WTC11 (cell line): ENCODE measurements around the gene RXRB. TPM values are rescaled to one million over a fixed set of nuclear protein-coding genes. Genes with fewer than 3 reads are reported as not detected.
"Not testable (repeated sequence)": the region's sequence is repeated elsewhere in the genome, so short reads cannot be mapped to it uniquely, and the experiment has no call there.

ENCODE experiments used
- ATAC-seq: fragments of 200-7000 bp; cut with Tn5 transposase; 2 replicates; pipeline ENCODE4 v1.10.0; 2021; ENCODE audit warnings: mild to moderate bottlenecking, moderate library complexity
- CTCF ChIA-PET: fragments of 300-600 bp; sonication (Branson Sonifier 250); formaldehyde crosslinking; loops from one replicate; lab custom pipeline; 2021; ENCODE audit warnings: antibody characterized with exemption; lab: Charles Lee
- POLR2A ChIA-PET: fragments of 350-600 bp; sonication (Branson Sonifier 250); formaldehyde crosslinking; loops from one replicate; lab custom pipeline; 2021; ENCODE audit warnings: antibody characterized with exemption; lab: Charles Lee
- DNase-seq: peaks from one replicate; pipeline ENCODE4 v3.0.0; 2021; ENCODE audit warnings: low spot score
- H3K27ac Mint-ChIP-seq: 2 replicates; pipeline ENCODE4 v1.8.0; 2021; ENCODE audit warnings: mixed read lengths
- H3K27me3 Mint-ChIP-seq: 2 replicates; pipeline ENCODE4 v1.8.0; 2021; ENCODE audit warnings: low read depth, mild to moderate bottlenecking, moderate library complexity, mixed read lengths
- H3K36me3 Mint-ChIP-seq: 2 replicates; pipeline ENCODE4 v1.8.0; 2021; ENCODE audit warnings: mixed read lengths
- H3K4me1 Mint-ChIP-seq: 2 replicates; pipeline ENCODE4 v1.8.0; 2022; ENCODE audit warnings: mixed read lengths
- H3K4me3 Mint-ChIP-seq: 2 replicates; pipeline ENCODE4 v1.8.0; 2021; ENCODE audit warnings: mild to moderate bottlenecking, moderate library complexity, mixed read lengths
- H3K9me3 Mint-ChIP-seq: 2 replicates; pipeline ENCODE4 v1.8.0; 2021; ENCODE audit warnings: mixed read lengths
- ESRRA ChIP-seq: sonication (generic); formaldehyde crosslinking; IDR thresholded peaks from 2 replicates; pipeline ENCODE4 v1.8.1; 2022; ENCODE audit warnings: mild to moderate bottlenecking, missing genetic modification reagents, borderline replicate concordance
- HMGA2 ChIP-seq: fragments of 250-450 bp; sonication (Bioruptor Pico); IDR thresholded peaks from 2 replicates; pipeline ENCODE4 v1.4.0; 2021; ENCODE audit warnings: mild to moderate bottlenecking, moderate library complexity
- MXD4 ChIP-seq: fragments of 250-450 bp; sonication (Bioruptor Pico); IDR thresholded peaks from 2 replicates; pipeline ENCODE4 v1.8.0; 2021; ENCODE audit warnings: mild to moderate bottlenecking, moderate library complexity, borderline replicate concordance
- ZNF121 ChIP-seq: sonication (generic); formaldehyde crosslinking; IDR thresholded peaks from 2 replicates; pipeline ENCODE4 v1.8.0; 2023; ENCODE audit warnings: missing genetic modification reagents
- ZNF263 ChIP-seq: sonication (generic); formaldehyde crosslinking; IDR thresholded peaks from 2 replicates; pipeline ENCODE4 v1.8.1; 2022; ENCODE audit warnings: low read depth, mild to moderate bottlenecking, moderate library complexity, missing genetic modification reagents
- ZNF317 ChIP-seq: sonication (generic); formaldehyde crosslinking; IDR thresholded peaks from 2 replicates; pipeline ENCODE4 v1.8.1; 2023; ENCODE audit warnings: low read depth, mild to moderate bottlenecking, moderate library complexity, missing genetic modification reagents, borderline replicate concordance
- ZNF416 ChIP-seq: fragments of 250-450 bp; sonication (Bioruptor Pico); IDR thresholded peaks from 2 replicates; pipeline ENCODE4 v1.9.0; 2021; ENCODE audit warnings: mild to moderate bottlenecking, inconsistent platforms
- ZNF671 ChIP-seq: fragments of 250-450 bp; sonication (Bioruptor Pico); IDR thresholded peaks from 2 replicates; pipeline ENCODE4 v1.8.0; 2021; ENCODE audit warnings: mild to moderate bottlenecking
- total RNA-seq: library from RNA; stranded (reverse); gene quantifications from 3 replicates; pipeline ENCODE4 v1.2.3, GENCODE V29; 2021
- TF ChIP-seq, protein P1 (sequence below): sonication (generic); formaldehyde crosslinking; IDR thresholded peaks from 2 replicates; pipeline ENCODE4 v1.8.1; 2023; ENCODE audit warnings: mild to moderate bottlenecking, moderate library complexity, missing genetic modification reagents
- TF ChIP-seq, protein P2 (sequence below): sonication (generic); formaldehyde crosslinking; IDR thresholded peaks from 2 replicates; pipeline ENCODE4 v1.8.1; 2022; ENCODE audit warnings: mild to moderate bottlenecking, missing genetic modification reagents, moderate library complexity, borderline replicate concordance
- TF ChIP-seq, protein P3 (sequence below): sonication (generic); formaldehyde crosslinking; IDR thresholded peaks from 2 replicates; pipeline ENCODE4 v1.8.0; 2022; ENCODE audit warnings: mild to moderate bottlenecking, missing genetic modification reagents
- TF ChIP-seq, protein P4 (sequence below): fragments of 250-450 bp; sonication (Bioruptor Pico); IDR thresholded peaks from 2 replicates; pipeline ENCODE4 v1.9.0; 2021; ENCODE audit warnings: mild to moderate bottlenecking, borderline replicate concordance
- TF ChIP-seq, protein P5 (sequence below): sonication (generic); formaldehyde crosslinking; IDR thresholded peaks from 2 replicates; pipeline ENCODE4 v1.8.0; 2022; ENCODE audit warnings: missing genetic modification reagents
- TF ChIP-seq, protein P6 (sequence below): fragments of 250-450 bp; sonication (Bioruptor Pico); IDR thresholded peaks from 2 replicates; pipeline ENCODE4 v1.9.0; 2021; ENCODE audit warnings: mild to moderate bottlenecking
- TF ChIP-seq, protein P7 (sequence below): sonication (generic); formaldehyde crosslinking; IDR thresholded peaks from 2 replicates; pipeline ENCODE4 v1.8.1; 2022; ENCODE audit warnings: low read depth, mild to moderate bottlenecking, moderate library complexity, missing genetic modification reagents, borderline replicate concordance

The RXRB gene
- total RNA-seq, 1 experiment from 2014 or later = 24.5 TPM

DNA sequence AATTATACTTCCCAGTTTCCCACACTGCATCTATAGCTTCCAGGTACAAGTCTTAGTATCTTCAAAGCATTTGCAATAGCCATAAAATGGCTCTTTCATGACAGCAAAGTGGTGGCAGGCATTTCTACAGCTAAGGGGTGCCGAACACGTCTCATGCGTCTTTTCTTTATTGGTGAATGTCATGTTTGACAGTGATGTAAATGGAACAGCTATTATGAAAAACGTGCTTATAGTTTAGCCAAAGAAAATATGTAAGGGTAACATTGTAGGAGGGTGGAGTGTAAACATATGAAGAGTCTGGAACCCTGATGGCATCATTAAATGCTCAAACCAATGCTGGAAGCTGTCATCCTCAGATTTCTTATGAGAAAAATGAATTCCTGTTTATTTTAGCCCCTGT, 46.1 kb downstream of the RXRB start (continued):
- TF ChIP-seq, protein P1, sequence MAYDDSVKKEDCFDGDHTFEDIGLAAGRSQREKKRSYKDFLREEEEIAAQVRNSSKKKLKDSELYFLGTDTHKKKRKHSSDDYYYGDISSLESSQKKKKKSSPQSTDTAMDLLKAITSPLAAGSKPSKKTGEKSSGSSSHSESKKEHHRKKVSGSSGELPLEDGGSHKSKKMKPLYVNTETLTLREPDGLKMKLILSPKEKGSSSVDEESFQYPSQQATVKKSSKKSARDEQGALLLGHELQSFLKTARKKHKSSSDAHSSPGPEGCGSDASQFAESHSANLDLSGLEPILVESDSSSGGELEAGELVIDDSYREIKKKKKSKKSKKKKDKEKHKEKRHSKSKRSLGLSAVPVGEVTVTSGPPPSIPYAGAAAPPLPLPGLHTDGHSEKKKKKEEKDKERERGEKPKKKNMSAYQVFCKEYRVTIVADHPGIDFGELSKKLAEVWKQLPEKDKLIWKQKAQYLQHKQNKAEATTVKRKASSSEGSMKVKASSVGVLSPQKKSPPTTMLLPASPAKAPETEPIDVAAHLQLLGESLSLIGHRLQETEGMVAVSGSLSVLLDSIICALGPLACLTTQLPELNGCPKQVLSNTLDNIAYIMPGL = no peak
- TF ChIP-seq, protein P2, sequence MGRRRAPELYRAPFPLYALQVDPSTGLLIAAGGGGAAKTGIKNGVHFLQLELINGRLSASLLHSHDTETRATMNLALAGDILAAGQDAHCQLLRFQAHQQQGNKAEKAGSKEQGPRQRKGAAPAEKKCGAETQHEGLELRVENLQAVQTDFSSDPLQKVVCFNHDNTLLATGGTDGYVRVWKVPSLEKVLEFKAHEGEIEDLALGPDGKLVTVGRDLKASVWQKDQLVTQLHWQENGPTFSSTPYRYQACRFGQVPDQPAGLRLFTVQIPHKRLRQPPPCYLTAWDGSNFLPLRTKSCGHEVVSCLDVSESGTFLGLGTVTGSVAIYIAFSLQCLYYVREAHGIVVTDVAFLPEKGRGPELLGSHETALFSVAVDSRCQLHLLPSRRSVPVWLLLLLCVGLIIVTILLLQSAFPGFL (CRISPR knock-in tag) = no peak
- no peak for TF ChIP-seq ZNF263
- TF ChIP-seq, protein P3, sequence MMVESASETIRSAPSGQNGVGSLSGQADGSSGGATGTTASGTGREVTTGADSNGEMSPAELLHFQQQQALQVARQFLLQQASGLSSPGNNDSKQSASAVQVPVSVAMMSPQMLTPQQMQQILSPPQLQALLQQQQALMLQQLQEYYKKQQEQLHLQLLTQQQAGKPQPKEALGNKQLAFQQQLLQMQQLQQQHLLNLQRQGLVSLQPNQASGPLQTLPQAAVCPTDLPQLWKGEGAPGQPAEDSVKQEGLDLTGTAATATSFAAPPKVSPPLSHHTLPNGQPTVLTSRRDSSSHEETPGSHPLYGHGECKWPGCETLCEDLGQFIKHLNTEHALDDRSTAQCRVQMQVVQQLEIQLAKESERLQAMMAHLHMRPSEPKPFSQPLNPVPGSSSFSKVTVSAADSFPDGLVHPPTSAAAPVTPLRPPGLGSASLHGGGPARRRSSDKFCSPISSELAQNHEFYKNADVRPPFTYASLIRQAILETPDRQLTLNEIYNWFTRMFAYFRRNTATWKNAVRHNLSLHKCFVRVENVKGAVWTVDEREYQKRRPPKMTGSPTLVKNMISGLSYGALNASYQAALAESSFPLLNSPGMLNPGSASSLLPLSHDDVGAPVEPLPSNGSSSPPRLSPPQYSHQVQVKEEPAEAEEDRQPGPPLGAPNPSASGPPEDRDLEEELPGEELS (CRISPR knock-in tag) = no peak
- TF ChIP-seq, protein P4, sequence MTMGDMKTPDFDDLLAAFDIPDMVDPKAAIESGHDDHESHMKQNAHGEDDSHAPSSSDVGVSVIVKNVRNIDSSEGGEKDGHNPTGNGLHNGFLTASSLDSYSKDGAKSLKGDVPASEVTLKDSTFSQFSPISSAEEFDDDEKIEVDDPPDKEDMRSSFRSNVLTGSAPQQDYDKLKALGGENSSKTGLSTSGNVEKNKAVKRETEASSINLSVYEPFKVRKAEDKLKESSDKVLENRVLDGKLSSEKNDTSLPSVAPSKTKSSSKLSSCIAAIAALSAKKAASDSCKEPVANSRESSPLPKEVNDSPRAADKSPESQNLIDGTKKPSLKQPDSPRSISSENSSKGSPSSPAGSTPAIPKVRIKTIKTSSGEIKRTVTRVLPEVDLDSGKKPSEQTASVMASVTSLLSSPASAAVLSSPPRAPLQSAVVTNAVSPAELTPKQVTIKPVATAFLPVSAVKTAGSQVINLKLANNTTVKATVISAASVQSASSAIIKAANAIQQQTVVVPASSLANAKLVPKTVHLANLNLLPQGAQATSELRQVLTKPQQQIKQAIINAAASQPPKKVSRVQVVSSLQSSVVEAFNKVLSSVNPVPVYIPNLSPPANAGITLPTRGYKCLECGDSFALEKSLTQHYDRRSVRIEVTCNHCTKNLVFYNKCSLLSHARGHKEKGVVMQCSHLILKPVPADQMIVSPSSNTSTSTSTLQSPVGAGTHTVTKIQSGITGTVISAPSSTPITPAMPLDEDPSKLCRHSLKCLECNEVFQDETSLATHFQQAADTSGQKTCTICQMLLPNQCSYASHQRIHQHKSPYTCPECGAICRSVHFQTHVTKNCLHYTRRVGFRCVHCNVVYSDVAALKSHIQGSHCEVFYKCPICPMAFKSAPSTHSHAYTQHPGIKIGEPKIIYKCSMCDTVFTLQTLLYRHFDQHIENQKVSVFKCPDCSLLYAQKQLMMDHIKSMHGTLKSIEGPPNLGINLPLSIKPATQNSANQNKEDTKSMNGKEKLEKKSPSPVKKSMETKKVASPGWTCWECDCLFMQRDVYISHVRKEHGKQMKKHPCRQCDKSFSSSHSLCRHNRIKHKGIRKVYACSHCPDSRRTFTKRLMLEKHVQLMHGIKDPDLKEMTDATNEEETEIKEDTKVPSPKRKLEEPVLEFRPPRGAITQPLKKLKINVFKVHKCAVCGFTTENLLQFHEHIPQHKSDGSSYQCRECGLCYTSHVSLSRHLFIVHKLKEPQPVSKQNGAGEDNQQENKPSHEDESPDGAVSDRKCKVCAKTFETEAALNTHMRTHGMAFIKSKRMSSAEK (CRISPR knock-in tag) = no peak

DNA sequence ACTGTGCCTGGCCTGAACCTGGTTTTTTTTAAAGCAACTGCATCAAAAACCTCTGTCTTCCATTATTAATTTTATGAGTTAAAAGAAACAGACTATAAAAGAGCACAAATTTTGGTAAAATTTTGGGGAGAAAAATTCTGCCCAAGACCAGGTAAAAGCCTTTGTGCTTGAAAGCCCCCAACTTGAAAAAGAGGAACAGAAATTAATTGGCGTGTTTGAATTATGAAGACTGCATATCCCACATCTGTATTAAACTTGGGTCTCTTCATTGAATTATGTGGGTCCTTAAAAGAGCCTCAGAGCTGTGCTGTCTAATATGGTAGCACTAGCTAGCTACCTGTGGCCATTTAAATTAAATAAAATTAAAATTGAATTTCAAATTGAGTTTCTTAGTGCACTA, 49.4 kb downstream of the RXRB start:
- CTCF ChIA-PET = interaction anchor here (2.8 kb wide), 1 partner anchor 10 kb away, joined by 16 read pairs; no protein-coding TSS in a partner anchor

DNA sequence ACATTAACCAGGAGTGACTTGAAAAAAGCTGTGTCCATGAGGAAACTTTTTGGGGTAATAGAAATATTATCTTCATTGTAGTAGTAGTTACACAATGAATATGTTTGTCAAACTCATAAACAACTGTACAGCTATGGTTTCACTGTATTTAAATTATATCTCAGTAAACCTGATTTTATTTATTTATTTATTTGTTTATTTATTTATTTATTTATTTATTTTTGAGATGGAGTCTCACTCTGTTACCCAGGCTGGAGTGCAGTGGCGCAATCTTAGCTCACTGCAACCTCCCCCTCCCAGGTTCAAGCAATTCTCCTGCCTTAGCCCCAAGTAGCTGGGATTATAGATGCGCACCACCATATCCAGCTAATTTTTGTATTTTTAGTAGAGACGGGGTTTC, 49.9 kb downstream of the RXRB start:
- ChIA-PET CTCF (interaction anchor here (1.0 to 2.8 kb wide), 4 partner anchors 10 to 33 kb away, joined by 3 to 16 read pairs (median 6); no protein-coding TSS in a partner anchor), POLR2A (interaction anchor here (0.5 to 1.2 kb wide), 2 partner anchors 105 to 150 kb away, joined by 3 to 4 read pairs; no protein-coding TSS in a partner anchor)
- DNase-seq, ATAC-seq, H3K27ac Mint-ChIP-seq, H3K4me3 Mint-ChIP-seq: not testable (repeated sequence)
- peaks cover 13% of the 10 kb centered on the region for H3K9me3 Mint-ChIP-seq
- H3K27me3 Mint-ChIP-seq = peaks cover 13% of the 10 kb centered on the region
- H3K36me3 Mint-ChIP-seq = peaks cover 12% of the 10 kb centered on the region
- peaks cover 21% of the 10 kb centered on the region for H3K4me1 Mint-ChIP-seq

More for the DNA sequence above, 49.4 kb downstream of the RXRB start:
- Mint-ChIP-seq H3K4me1 (peaks cover 21% of the 10 kb centered on the region), H3K27me3 (peaks cover 13% of the 10 kb centered on the region), H3K9me3 (peaks cover 13% of the 10 kb centered on the region), H3K4me3 (no peak overlapping the region), H3K27ac (no peak overlapping the region), H3K36me3 (peaks cover 12% of the 10 kb centered on the region)
- POLR2A ChIA-PET = no interaction called here
- DNase-seq (no peak), ATAC-seq (no peak)
- TF ChIP-seq MXD4 (CRISPR knock-in tag) = no peak
- no peak for TF ChIP-seq ZNF671 (CRISPR knock-in tag)
- TF ChIP-seq ZNF416 = no peak
- TF ChIP-seq HMGA2 = no peak
- TF ChIP-seq ZNF121 (CRISPR knock-in tag) = no peak
- TF ChIP-seq ZNF317 (CRISPR knock-in tag) = no peak
- TF ChIP-seq, protein P5, sequence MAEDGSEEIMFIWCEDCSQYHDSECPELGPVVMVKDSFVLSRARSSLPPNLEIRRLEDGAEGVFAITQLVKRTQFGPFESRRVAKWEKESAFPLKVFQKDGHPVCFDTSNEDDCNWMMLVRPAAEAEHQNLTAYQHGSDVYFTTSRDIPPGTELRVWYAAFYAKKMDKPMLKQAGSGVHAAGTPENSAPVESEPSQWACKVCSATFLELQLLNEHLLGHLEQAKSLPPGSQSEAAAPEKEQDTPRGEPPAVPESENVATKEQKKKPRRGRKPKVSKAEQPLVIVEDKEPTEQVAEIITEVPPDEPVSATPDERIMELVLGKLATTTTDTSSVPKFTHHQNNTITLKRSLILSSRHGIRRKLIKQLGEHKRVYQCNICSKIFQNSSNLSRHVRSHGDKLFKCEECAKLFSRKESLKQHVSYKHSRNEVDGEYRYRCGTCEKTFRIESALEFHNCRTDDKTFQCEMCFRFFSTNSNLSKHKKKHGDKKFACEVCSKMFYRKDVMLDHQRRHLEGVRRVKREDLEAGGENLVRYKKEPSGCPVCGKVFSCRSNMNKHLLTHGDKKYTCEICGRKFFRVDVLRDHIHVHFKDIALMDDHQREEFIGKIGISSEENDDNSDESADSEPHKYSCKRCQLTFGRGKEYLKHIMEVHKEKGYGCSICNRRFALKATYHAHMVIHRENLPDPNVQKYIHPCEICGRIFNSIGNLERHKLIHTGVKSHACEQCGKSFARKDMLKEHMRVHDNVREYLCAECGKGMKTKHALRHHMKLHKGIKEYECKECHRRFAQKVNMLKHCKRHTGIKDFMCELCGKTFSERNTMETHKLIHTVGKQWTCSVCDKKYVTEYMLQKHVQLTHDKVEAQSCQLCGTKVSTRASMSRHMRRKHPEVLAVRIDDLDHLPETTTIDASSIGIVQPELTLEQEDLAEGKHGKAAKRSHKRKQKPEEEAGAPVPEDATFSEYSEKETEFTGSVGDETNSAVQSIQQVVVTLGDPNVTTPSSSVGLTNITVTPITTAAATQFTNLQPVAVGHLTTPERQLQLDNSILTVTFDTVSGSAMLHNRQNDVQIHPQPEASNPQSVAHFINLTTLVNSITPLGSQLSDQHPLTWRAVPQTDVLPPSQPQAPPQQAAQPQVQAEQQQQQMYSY = no peak
- TF ChIP-seq, protein P6, sequence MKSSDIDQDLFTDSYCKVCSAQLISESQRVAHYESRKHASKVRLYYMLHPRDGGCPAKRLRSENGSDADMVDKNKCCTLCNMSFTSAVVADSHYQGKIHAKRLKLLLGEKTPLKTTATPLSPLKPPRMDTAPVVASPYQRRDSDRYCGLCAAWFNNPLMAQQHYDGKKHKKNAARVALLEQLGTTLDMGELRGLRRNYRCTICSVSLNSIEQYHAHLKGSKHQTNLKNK (CRISPR knock-in tag) = no peak
- no peak for TF ChIP-seq ESRRA (CRISPR knock-in tag)
- TF ChIP-seq, protein P7, sequence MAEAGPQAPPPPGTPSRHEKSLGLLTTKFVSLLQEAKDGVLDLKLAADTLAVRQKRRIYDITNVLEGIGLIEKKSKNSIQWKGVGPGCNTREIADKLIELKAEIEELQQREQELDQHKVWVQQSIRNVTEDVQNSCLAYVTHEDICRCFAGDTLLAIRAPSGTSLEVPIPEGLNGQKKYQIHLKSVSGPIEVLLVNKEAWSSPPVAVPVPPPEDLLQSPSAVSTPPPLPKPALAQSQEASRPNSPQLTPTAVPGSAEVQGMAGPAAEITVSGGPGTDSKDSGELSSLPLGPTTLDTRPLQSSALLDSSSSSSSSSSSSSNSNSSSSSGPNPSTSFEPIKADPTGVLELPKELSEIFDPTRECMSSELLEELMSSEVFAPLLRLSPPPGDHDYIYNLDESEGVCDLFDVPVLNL (CRISPR knock-in tag) = no peak
